Activated CD4-positive, alpha-beta T cell treated with anti-CD3 and anti-CD28 coated beads for 1 hour (primary cell): Measurements from ENCODE around the gene OXCT1.
"Not testable (repeated sequence)": the region's sequence is repeated elsewhere in the genome, so short reads cannot be mapped to it uniquely, and the experiment has no call there.

Experiments
- DNase-seq: peaks from one replicate; pipeline ENCODE4 v3.0.0-alpha.2; 2020

OXCT1 gene

GRCh38 chr5:41821051-41821450 is 49.2 kb downstream of the OXCT1 start:
- DNase-seq: no peak

- DNase-seq: no peak
Observed at GRCh38 chr5:41820150-41820549, 50.1 kb downstream of the OXCT1 start.

- no peak for DNase-seq
Observed at GRCh38 chr5:41817625-41818301, 52.5 kb downstream of the OXCT1 start.

DNA sequence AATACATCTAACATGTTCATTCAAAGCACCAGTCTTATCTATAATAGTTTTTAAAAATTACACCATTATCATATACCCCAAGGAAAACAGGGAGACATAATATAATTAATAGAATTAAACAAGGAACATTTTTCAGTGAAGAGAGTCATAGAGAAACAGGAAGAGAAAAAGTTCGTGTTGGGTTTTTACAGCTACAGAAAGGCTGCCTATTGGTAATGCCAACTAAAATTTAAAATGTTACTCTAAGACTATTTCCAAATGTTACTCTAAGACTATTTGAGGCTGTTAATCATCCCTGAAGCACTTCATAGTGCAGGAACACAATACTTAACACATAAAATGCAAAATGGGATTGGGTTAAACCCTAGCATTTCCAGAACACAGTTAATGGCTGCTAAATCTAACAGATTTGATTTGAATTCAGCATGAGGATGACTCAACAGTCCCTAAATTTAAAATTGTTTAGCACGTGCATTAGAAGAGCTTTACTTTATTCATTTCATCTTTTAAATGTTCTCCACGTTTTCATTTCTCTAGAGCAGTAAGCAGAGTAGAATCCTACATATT is 54.5 kb downstream of the OXCT1 start:
- no peak for DNase-seq

GRCh38 chr5:41815261-41815660 is 55.0 kb downstream of the OXCT1 start:
- DNase-seq: no peak

DNA sequence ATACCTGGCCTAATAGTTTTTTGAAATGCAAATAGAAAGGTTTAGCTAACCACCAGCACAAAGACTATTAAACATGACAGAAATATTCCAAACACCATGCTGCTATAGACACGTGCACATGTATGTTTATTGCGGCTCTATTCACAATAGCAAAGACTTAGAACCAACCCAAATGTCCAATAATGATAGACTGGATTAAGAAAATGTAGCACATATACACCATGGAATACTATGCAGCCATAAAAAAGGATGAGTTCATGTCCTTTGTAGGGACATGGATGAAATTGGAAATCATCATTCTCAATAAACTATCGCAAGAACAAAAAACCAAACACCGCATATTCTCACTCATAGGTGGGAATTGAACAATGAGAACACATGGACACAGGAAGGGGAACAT is 55.9 kb downstream of the OXCT1 start:
- not testable (repeated sequence) for DNase-seq

DNA sequence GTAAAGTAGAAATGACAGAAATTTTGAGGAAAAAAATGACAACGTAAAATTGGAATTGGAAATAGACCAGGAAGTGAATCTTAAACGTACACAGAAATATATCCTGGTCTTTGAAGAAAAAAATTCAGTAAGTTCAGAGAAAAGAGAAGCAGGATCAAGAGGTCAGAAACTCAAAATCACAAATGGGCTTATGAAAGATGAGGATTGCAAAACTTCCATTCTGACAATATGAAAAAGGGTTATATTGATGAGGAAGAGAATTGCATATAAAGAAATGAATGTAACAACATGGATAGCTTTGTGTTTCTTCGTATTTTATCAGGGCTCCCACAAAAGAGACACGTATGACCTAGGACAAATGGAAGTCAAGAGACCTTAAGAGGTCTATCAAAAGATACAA is 58.1 kb downstream of the OXCT1 start:
- DNase-seq: no peak

- DNase-seq: no peak
Observed at GRCh38 chr5:41809128-41809527, 61.1 kb downstream of the OXCT1 start.

DNA sequence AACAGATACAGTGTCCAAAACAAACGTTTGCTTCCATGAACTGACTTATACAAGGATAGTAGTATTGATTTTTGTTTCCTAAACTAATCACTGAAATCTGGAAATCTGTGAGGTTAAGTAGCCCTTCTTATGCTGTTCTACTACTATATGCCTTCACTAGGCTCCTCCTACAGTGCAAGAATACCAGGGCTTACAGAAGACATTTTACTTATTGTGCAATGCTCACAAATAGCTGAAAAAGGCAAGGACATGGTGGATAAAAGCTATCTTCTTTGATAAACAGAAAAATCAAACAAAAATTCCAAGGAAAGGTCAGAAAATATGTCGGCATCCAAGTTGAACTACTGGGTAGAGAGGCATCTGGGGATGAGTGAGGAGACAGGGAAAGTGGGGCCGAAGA is 61.9 kb downstream of the OXCT1 start:
- DNase-seq: no peak

DNA sequence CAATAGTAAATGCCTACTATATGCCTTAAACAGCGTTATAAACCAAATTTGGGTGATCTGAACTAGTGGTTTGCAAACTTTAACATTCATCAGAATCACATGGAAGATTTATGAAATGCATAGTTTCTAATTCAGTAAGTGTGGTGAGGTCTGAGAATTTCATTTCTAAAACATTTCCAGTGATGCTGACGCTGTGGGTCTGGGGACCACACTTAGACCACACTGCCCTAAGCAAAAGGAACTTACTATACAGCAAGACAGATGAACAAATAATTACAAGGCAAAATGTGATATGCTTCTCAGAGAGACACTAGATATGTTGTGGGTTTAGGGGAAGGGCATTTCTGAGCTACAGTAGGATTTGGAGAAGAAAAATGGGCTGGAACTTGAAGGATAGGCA is 72.6 kb downstream of the OXCT1 start:
- no peak for DNase-seq

DNA sequence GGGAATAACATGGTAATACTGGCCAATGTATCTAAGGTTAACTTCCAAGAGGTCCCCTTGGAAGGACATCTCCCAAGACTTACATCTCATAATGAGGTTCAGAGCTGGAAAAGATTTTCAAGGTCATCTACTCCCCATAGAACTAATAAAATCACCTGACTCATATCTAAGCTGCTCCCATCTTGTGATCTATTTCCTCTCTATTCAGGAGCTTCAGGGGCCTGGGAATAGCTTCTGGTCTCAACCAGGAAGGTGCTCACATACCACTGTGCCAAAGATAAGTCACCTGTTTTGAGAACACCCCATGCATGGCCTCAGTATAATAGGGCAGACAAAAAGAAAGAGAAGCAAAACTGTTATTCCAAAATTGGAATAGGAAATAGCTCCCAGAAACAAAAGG is 74.2 kb downstream of the OXCT1 start:
- DNase-seq: no peak

DNA sequence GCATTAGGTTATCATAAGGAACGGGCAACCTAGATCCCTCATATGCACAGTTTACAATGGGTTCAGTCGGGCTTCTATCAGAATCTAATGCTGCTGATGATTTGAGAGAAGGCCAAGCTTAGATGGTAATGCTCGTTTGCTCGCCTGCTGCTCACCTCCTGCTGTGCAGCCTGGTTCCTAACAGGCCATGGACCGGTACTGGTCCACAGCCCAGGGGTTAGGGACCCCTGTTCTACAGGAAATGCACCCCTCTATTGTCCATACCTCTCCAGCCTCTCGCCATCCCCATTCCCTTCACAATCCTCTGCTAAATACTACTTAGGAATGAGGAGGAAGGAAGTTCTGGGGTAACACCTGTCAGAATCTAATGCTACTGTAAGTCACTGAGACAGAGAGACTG is 75.1 kb downstream of the OXCT1 start:
- no peak for DNase-seq

DNA sequence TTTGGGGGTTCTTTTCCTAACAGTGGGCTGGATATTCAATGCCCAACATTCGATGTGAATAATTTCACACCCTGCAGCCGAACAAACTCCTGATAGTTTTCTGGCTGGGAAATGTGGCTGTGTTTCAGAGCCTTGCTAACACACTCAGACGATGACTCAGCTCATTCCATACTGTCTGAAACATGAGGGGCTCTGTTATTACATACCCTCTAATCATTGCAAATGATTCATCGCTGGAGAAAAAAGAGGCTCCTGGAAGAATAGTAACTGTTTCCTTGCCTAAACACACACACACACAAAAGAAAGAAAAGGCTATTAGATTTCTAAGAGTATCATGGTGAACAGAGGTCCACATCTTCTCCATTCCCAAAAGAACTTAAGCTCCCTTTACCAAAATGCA is 75.8 kb downstream of the OXCT1 start:
- DNase-seq: no peak

DNA sequence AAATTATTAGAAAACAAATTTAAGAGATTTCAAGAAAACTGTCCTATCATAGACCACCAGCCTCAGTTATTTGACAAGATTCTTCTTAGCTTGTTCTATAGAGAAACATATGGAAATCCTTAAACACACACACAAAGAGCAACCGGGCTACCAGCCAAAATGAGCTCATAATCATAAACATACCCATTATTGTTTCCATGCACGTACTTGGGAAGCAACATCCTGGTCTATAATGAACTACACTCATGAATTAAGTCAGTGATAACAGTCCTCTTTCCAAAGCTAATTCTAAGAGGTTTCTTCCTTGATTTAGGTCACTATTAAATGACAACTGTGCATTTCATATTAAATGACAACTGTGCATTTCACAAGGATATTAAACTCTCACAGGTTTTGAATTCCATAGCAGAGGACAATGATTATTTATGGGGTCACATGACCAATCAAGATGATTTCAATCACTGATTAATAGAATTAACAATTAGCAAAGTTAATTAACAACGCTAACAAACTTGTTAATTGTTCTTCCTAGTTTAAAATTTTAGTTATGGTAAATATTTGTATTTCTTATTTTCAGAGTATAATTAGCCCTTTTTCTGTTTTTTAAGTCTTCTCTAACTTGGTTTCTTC is 77.0 kb downstream of the OXCT1 start:
- DNase-seq: no peak

DNA sequence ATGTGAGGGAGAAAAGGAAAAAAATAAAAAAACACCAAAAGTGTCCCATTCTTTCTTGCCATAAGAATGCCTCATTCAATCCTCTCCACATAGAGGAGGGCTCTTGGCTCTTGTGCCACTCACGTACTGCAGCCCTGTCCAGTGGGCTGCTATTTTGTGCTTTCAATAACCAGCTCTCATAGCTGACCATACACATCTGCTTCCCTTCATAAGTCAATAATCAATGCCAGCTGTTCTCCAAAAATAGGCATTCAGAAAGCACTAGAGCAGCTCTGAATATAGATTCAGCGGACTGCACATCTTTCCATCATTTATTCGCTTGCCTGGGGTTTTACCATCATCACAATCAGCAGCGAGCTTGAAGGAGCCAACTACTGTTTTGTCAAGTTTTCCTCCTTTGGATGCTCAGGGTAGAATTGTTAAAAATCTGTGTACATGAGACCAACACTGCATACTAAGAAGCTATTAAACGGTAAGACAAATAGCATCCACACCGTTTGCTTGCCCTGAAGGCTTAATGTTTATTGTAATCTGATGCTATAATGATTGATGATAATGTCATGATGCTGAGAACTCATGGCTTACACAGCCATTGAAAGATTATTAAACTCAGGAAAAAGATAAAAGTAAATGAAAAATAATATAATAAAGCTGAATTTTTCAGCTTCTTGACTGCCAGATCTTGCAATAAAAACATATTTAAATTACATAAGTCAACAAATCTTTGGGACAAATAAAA is 80.0 kb downstream of the OXCT1 start:
- DNase-seq: no peak

GRCh38 chr5:41789434-41789833 is 80.8 kb downstream of the OXCT1 start:
- DNase-seq: no peak

GRCh38 chr5:41788941-41789368 is 81.3 kb downstream of the OXCT1 start:
- no peak for DNase-seq

DNA sequence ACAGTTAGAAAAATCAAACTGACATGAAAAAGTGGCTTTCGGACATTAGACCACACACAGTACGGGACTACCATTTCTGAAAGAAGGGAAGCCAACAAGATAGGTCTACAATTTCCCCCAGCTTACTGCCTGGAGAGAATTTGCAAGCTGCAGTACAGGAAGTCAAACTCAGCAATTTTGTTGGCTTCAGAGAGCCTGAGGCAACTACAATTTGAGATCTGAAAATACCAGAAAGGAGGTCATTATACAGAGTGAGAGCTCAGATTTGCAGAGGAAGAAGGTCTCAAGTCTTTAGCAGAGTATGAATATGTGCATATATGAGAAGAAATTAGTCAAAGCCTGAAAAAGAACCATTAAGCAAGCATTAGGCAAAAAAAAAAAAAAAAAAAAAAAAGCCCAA is 83.0 kb downstream of the OXCT1 start:
- DNase-seq: no peak

DNA sequence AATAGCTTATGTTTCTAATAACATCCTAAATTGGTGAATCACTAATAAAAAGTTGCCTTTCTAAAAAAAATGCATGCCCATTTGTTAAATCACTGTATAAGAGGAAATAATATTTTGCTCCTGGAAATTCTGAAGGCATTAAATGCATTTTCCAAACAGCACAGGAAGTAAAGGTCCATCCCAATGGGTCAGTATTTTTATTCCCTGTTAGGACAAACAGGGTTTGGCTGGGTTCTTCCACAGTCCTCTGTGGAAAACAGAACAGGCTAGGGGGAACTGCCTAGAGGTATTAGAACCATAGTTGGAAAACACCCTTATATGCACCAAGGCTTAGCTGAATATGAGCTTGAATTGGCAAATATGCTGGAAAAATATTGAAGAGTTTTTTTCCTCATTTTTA is 85.2 kb downstream of the OXCT1 start:
- DNase-seq: no peak

DNA sequence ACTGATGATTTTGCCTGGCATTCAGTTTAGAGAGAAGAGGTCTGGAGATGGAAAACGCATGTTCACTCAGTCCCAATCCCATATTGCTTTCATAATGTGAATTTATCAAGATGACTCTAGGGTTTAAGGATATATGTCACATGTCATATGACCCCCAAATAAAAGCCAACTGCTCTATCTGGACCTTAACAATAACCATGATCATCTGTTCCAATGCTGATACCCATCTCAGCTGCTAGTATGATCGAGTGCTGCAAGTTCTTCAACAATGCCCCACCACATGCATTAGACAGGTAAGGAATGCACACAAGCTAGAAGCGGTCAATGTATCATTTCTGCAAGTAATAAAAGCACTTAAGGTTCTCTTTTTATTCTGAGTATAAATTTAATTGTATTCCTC is 91.8 kb downstream of the OXCT1 start:
- DNase-seq: no peak

DNA sequence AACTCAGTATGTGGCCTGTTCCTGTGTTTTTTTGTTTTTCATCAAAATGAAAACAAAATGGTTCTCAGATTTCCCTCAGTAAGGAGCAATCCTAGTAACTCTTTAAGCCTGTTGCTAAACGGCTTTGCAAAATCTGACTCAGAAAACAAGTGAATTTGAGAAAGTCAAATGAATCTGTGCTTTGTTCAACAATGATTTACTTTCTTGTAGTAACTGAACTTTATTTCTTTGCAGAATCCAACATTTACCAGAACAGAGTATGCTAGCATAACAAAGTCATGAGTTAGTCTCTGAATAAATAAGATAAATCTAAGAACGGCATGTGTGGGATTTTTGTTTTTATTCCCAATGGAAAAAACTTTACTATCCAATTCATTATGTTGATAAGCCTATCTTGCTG is 93.8 kb downstream of the OXCT1 start:
- DNase-seq: no peak

DNA sequence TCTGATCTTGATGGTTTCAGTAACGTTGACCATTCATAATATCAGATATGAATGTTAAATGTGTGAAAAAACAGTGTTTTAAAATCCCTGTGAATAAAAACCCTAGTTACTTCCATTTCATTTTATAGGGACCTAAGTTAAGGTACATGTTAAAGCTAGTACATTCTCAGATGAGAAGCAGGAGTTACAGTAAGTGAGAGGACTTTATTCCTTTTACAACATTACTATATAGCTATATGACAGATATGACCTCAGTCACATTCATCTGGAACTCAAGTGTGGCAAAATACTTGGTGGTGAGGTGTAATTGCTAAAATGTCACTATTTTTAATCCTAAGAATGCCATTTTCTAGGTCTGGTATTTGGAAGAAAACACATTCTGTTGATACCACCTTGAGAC is 96.4 kb downstream of the OXCT1 start:
- DNase-seq: no peak

GRCh38 chr5:41772785-41773442 is 97.3 kb downstream of the OXCT1 start:
- no peak for DNase-seq
